Measurements from ENCODE around the gene GRAP.

Gene GRAP

DNA sequence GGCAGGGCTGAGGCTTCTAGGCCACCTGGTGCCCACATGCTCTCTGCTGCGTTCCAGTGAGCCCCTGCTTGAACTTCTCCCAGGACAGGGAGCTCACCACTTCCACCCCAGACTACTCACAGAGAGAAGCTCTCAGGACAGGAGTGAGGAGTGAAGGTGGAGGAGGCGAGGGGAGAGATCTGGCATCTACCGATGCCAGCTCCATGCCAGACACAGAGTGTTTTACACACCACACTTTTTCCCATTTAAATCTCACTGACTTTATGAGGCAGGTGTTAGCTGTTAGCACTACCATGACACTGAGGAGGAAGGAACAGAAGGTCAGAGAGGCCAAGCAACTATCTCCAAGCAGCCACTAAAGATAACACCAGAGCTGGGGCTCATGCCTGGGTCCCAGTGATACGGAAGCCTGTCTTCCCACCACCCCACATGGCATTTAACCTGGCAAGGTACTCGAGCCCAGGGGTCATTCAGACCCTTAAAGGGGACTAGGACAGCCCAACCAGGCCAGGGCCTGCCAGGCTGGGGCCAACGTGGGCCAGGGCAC, 49.0 kb downstream of the GRAP start:
- ATAC-seq (replicated peaks) (no peak), DNase-seq (no peak)
- peaks cover 9% of the 10 kb centered on the region for H3K36me3 Mint-ChIP-seq (ENCODE audit: insufficient read depth)
- no peak overlapping the region for H3K27ac Mint-ChIP-seq
- H3K27me3 Mint-ChIP-seq = no peaks in the 10 kb centered on the region
- H3K9me3 Mint-ChIP-seq = no peaks in the 10 kb centered on the region
- peaks cover 39 to 40% of the 10 kb centered on the region in 2 donors for H3K4me1 Mint-ChIP-seq (ENCODE audit: low read depth in 2 of 2)
- H3K4me3 Mint-ChIP-seq = no peak overlapping the region

DNA sequence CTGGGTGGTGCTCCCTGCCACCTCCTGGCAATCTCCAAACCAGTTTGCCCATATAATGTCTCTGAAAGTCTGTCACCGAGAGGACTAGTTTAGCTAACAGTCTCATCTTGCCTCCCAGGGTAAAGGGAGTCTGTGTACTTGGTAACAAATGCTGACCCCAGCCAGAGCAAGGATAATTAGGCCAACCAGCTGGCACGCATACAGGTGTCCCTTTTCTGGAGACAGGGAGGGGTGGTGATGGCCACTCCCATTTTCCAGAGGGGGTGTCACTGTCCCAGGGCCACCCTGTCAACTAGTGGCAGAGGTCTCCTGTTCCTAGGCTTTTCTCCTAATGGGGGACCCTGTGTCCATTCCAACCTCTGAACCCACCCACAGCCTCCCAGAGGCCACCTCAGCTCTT, 50.3 kb downstream of the GRAP start:
- no peaks in the 10 kb centered on the region for H3K9me3 Mint-ChIP-seq
- DNase-seq (no peak), ATAC-seq (replicated peaks) (no peak)
- peak overlapping the region in 1 of 2 donors; percentile 35 for H3K27ac Mint-ChIP-seq
- H3K36me3 Mint-ChIP-seq (ENCODE audit: insufficient read depth) = peaks cover 10% of the 10 kb centered on the region
- peaks cover 34 to 39% of the 10 kb centered on the region in 2 donors for H3K4me1 Mint-ChIP-seq (ENCODE audit: low read depth in 2 of 2)
- H3K4me3 Mint-ChIP-seq = no peak overlapping the region
- no peaks in the 10 kb centered on the region for H3K27me3 Mint-ChIP-seq

DNA sequence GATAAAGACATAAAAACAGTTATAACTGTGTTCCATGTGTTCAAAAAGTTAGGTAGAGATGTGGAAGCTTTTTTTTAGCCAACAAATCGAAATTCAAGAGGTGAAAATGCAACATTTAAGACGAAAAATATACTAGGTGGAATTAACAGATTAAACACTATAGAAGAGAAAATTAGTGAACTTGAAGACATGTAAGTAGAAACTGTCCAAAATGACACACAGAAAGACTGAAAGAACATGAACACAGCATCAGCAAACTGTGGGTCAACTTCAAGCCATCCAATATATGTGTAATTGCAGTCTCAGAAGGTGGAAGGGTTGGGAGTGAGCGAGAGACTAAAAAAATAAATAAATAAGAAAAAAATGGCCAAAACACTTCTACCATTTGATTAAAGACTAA, 51.5 kb downstream of the GRAP start:
- H3K9me3 Mint-ChIP-seq = no peaks in the 10 kb centered on the region
- peaks cover 10% of the 10 kb centered on the region for H3K36me3 Mint-ChIP-seq (ENCODE audit: insufficient read depth)
- ATAC-seq (replicated peaks) (no peak), DNase-seq (no peak)
- no peak overlapping the region for H3K27ac Mint-ChIP-seq
- H3K4me1 Mint-ChIP-seq (ENCODE audit: low read depth in 2 of 2) = peaks cover 32 to 34% of the 10 kb centered on the region in 2 donors
- no peak overlapping the region for H3K4me3 Mint-ChIP-seq
- H3K27me3 Mint-ChIP-seq = no peaks in the 10 kb centered on the region

DNA sequence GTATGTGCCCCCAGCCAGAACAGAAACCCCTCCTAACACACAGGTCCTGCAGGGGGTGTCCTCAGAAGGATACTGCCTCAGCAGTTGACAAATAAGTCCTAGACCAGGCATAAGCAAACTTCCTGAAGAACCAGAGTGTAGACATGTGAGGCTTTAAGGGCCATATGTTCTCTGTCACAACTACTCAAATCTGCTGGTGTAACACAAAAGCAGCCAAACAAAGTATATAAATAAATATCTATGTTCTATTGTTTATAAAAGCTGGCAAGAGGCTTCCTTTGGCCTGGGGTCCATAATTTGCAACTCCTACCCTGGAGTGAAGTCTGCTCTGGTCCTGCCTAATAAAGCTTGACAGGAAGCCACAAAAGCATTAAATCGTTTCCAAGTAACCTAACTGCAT, 52.1 kb downstream of the GRAP start:
- Mint-ChIP-seq H3K27ac (no peak overlapping the region), H3K36me3 (ENCODE audit: insufficient read depth) (peaks cover 10% of the 10 kb centered on the region), H3K4me1 (ENCODE audit: low read depth in 2 of 2) (peaks cover 34 to 35% of the 10 kb centered on the region in 2 donors), H3K4me3 (no peak overlapping the region), H3K27me3 (no peaks in the 10 kb centered on the region), H3K9me3 (no peaks in the 10 kb centered on the region)
- ATAC-seq (replicated peaks) (no peak), DNase-seq (no peak)

DNA sequence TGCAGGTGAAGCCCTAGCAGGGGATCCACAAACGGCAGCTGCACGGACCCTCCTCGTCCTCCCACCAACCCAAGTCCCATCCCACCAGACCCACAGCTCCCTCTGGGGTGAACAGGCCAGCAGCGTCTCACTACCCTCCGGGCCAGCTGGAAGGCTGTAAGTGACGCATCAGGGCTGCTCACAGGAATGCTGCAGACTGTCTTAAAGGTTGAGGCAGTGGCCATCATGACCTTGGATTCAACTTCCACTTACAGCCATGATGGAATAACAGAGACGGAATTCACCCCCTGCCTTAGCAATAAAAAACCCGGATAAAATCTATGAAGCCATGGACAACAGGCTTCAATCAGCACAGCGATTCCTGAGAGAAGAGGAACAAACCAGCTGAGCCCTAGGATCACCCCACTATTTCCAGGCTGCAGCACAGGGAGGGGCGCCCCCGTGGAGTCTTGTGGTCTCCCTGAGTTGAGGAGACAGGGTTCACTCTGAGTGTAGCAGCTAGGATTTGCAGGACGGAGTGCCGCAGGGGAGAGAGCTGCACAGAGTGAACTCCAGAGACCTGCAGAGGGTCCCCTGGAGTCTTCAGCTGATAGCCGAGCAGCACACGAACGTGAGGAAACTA, 52.7 kb downstream of the GRAP start:
- H3K36me3 Mint-ChIP-seq (ENCODE audit: insufficient read depth) = peaks cover 10% of the 10 kb centered on the region
- H3K4me3 Mint-ChIP-seq = peak overlapping the region; percentile 77 to 78
- H3K4me1 Mint-ChIP-seq (ENCODE audit: low read depth in 2 of 2) = peaks cover 34 to 35% of the 10 kb centered on the region in 2 donors
- H3K27ac Mint-ChIP-seq = peak overlapping the region in 1 of 2 donors; percentile 84
- DNase-seq (no peak), ATAC-seq (replicated peaks) (no peak)
- no peaks in the 10 kb centered on the region for H3K9me3 Mint-ChIP-seq
- no peaks in the 10 kb centered on the region for H3K27me3 Mint-ChIP-seq

DNA sequence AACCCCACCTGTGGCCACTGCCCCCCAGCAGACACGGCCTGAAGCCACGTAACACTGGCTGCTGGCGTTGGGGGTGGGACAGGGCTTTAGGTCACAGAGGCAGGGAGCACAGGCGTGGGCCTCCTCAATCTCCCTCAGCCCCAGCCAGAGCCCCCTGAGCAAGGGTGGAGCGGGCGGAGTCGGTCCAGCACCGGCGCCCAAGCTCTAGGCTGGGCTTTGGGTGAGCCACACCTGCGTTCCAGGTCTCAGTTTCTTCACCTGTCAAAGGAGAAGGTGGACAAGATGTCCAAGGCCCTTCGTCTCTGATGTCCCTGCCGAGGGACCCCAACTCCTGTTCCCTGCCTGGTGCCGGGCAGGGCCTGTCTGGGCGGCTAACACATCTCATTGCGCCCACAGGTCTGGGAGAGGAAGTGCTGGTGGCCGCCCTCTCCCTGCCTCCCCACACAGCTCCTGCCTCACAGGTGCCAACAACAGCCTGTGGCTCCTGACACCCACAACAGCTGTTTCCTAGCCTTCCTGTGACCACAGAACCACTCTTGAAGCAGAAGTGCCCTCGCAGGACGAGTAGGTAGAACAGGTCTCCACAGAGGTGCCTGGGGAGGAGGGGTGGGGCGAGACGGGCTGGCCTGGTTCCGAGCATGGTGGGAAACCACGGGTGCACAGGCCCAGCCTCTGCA, 54.2 kb downstream of the GRAP start:
- no peaks in the 10 kb centered on the region for H3K27me3 Mint-ChIP-seq
- H3K36me3 Mint-ChIP-seq (ENCODE audit: insufficient read depth) = peaks cover 10% of the 10 kb centered on the region
- ATAC-seq (replicated peaks) (peak; percentile 94), DNase-seq (peak; percentile 63 to 75 (median 72))
- H3K27ac Mint-ChIP-seq = peak overlapping the region; percentile 84 to 90
- no peaks in the 10 kb centered on the region for H3K9me3 Mint-ChIP-seq
- H3K4me1 Mint-ChIP-seq (ENCODE audit: low read depth in 2 of 2) = peaks cover 34 to 36% of the 10 kb centered on the region in 2 donors
- peak overlapping the region; percentile 77 to 78 for H3K4me3 Mint-ChIP-seq

DNA sequence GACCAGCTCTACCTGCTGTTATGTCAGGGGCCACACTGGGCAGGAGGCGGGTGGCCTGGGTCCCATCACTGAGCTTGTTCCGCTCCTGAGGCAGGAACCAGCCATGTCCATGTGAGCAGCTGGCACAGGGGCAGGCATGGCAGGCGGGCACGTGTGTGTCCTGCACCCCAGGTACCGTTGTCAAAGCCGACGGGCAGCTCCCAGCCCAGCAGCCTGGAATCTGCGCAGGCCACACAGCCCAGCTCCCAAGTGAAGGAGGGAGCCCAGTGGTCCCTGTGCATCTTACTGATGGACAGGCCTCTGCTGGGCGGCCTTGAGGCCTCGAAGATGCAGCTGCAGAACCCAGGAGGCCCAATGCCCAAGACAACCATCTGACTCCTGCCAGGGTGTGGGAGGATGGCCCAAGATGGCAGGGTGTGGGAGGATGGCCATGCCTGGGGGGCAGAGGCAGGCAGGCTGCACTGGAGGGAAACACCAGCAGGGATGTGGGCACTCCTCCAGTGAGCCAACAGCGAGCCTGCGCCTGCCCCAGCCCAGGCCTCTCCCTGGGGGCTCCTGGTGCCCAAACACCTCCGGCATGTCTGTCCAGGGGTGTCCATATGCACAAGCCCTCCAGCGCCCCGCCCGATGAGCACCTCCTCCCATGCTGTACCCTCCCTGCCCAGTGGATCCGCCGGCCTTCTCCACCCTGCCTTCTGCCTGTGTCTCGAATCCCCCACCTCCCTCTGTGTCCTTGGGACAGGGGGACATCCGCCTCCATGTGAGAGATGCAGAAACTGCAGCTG, 55.0 kb downstream of the GRAP start:
- H3K27me3 Mint-ChIP-seq = no peaks in the 10 kb centered on the region
- peaks cover 10% of the 10 kb centered on the region for H3K36me3 Mint-ChIP-seq (ENCODE audit: insufficient read depth)
- peak overlapping the region in 1 of 2 donors; percentile 90 for H3K27ac Mint-ChIP-seq
- peak overlapping the region in 1 of 2 donors; percentile 78 for H3K4me3 Mint-ChIP-seq
- H3K4me1 Mint-ChIP-seq (ENCODE audit: low read depth in 2 of 2) = peaks cover 32 to 34% of the 10 kb centered on the region in 2 donors
- no peaks in the 10 kb centered on the region for H3K9me3 Mint-ChIP-seq
- DNase-seq (no peak), ATAC-seq (replicated peaks) (no peak)

DNA sequence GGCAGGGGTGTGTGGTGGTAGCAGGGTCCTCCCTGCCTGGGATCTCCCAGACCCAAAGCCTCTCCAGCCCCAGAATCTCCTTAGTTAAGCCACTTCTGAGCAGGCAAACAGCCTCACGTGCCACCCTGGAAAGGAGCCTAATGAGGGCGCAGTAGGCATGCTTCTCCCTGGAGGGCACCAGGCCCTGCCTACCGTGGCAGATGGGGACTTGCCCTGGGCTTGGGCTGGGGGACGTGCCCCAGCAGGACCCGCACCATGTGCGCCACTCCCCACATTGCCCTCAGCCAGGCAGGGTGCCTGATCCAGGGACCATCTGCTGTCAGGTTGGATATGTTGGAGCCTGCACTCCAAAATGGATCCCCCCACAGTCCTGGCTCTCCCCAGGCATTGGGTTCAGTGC, 56.4 kb downstream of the GRAP start:
- Mint-ChIP-seq H3K9me3 (no peaks in the 10 kb centered on the region), H3K27ac (peak overlapping the region in 1 of 2 donors; percentile 25), H3K4me3 (no peak overlapping the region), H3K27me3 (no peaks in the 10 kb centered on the region), H3K36me3 (ENCODE audit: insufficient read depth) (peaks cover 10% of the 10 kb centered on the region), H3K4me1 (ENCODE audit: low read depth in 2 of 2) (peaks cover 34 to 35% of the 10 kb centered on the region in 2 donors)
- DNase-seq (no peak), ATAC-seq (replicated peaks) (no peak)

DNA sequence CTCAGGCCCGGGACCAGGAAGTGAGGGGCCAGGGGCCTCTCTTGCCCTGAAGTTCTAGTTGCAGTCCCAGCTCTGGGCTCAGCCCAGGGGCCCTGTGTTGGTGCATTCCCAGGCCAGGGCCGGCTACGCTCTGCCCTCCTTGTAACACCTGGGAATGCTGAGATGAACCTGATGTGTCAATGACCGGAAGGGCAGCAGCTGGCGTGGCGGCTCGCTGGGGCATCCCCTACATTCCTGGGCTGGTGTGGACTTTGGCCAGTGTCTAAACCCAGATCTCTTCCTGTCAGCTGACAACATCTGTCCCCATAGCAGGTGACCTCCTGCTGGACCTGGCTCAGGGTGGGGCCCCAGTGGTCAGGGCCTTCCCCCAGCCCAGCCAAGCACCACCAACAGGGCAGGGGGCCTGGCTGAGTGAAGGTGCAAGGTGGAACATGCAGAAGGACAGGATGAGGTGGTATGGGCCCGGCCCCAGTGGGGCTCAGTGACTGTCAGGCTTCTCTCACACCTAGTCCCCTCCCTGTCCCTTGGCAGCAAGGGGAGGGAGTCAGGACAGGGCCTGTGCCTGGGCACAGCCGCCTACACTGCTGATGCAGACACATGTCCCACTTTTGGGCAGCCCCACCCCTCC, 58.1 kb downstream of the GRAP start:
- Mint-ChIP-seq H3K36me3 (ENCODE audit: insufficient read depth) (peaks cover 10% of the 10 kb centered on the region), H3K4me3 (no peak overlapping the region), H3K9me3 (no peaks in the 10 kb centered on the region), H3K4me1 (ENCODE audit: low read depth in 2 of 2) (peaks cover 21 to 28% of the 10 kb centered on the region in 2 donors), H3K27ac (no peak overlapping the region), H3K27me3 (no peaks in the 10 kb centered on the region)
- DNase-seq (no peak), ATAC-seq (replicated peaks) (no peak)

DNA sequence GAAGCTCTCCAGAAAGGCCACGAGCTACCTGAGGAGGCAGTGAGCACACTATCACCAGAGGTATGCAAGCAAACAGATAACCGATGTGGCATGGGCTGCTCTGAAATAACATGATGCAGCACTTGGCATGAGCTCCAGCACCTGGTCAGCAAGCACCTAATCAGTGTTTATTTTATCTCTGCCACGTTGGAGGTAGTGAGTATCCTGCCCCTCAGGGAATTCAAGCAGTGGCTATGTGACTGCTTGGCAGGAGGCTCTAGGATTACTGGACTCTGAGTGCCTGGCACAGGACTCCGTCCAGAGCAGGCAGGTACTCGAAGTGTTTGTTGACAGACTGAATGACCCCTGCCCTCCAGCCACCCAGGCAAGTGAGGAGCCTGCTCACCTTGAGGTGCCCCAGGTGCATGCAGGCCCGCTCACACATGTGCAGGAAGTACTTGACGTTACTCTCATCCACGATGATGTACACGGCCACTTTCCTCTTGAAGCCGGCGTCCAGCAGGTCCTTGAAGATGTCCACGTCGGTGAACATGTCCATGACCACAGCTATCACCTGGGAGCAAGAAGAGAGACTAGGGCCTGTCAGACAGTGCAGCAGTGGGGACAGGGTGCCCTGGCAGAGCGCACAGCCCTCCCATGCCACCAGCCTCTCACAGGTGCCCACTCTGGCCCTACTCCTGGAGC, 58.8 kb downstream of the GRAP start:
- H3K27me3 Mint-ChIP-seq = no peaks in the 10 kb centered on the region
- H3K4me3 Mint-ChIP-seq = no peak overlapping the region
- no peak for DNase-seq
- H3K36me3 Mint-ChIP-seq (ENCODE audit: insufficient read depth) = peaks cover 6% of the 10 kb centered on the region
- H3K4me1 Mint-ChIP-seq (ENCODE audit: low read depth in 2 of 2) = peaks cover 14 to 23% of the 10 kb centered on the region in 2 donors
- no peak for ATAC-seq (replicated peaks)
- H3K9me3 Mint-ChIP-seq = no peaks in the 10 kb centered on the region
- no peak overlapping the region for H3K27ac Mint-ChIP-seq

DNA sequence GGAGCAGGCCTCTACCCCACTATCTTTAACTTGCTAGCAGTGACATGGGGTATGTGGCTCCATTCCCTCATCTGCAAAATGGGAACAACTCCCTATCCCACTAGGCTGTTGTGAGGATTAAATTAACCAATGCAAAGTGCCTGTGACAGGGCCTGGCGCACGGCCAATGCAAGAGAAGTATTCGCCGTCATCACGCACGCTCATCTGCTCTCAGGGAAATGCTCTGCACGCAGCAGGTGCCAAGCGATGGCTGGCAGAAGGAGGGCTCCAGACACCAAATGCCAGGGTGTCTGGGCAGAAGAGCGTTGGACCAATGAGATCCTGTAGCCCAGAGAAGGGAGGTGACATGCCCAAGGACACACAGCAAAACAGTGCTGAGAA, 59.5 kb downstream of the GRAP start:
- Mint-ChIP-seq H3K36me3 (ENCODE audit: insufficient read depth) (no peaks in the 10 kb centered on the region), H3K4me3 (no peak overlapping the region), H3K9me3 (no peaks in the 10 kb centered on the region), H3K4me1 (ENCODE audit: low read depth in 2 of 2) (peaks cover 6 to 17% of the 10 kb centered on the region in 2 donors), H3K27me3 (no peaks in the 10 kb centered on the region), H3K27ac (no peak overlapping the region)
- DNase-seq (no peak), ATAC-seq (replicated peaks) (no peak)

DNA sequence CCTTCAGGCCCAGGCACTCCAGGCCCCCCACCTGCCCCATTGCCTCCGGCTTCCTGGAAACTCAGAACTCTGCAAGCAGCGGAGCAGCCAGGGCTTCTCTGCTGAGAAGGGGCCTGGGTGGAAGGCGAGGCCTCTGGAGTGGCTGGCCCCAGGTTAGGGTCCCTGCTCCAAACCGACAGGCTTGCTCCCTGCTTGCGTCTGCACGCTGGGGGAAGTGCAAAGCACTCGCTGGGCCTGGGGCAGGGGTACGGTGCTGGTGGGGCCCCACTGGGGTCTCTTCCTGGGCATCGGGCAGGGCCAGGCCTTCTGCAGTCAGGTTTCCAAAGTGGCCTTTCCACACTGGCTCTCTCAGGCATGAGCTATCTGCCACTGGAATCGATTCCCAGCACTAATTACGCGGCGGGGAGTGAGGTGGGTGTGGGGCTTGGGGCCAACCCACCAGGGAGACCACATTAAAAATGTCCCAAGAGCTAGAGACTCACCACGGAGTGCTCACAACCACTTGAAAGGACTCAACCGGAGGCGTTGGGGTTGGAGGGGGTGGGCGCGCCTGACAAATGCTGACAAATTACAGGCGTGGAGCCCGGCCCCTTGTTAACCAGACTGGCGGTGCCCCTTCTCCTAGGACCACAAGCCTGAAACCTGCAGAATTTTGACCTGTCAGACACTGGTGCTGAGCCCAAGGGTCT, 60.1 kb downstream of the GRAP start:
- Mint-ChIP-seq H3K27me3 (no peaks in the 10 kb centered on the region), H3K27ac (no peak overlapping the region), H3K4me1 (ENCODE audit: low read depth in 2 of 2) (peaks cover 4 to 16% of the 10 kb centered on the region in 2 donors), H3K36me3 (ENCODE audit: insufficient read depth) (no peaks in the 10 kb centered on the region), H3K4me3 (no peak overlapping the region), H3K9me3 (no peaks in the 10 kb centered on the region)
- no peak for ATAC-seq (replicated peaks)
- DNase-seq = no peak

All from effector memory CD8-positive, alpha-beta T cell (primary cell).